ENCODE data around the gene PPP4C.

PPP4C gene

DNA sequence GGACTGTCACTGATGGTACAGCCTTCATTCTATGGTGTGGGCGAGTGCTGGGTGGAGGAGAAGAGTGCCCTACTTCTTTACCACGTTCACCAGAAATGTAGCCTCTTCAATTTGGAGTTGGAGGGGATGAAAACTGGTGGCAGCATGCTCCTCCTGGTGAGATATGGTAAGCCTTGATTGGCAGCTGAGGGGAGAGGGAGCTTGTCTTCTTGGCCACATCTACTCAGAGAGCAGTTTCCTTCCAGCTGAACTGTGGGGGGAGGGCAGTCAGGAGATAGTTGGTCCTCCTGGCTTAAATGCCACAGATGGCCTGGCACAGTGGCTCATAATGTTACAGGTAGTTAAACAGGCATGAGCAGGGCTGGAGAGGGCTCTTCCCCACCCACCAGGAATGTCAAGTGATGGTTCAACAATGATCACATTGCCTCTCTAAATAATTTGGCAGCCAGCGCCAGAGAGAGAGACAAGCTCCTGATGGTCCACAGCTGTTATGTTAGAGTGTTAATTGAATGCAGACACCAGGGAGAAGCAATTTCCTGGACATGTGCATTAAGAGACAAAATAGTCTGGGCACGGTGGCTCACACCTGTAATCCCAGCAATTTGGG, 56.2 kb downstream of the PPP4C start:
- no peak for DNase-seq

DNA sequence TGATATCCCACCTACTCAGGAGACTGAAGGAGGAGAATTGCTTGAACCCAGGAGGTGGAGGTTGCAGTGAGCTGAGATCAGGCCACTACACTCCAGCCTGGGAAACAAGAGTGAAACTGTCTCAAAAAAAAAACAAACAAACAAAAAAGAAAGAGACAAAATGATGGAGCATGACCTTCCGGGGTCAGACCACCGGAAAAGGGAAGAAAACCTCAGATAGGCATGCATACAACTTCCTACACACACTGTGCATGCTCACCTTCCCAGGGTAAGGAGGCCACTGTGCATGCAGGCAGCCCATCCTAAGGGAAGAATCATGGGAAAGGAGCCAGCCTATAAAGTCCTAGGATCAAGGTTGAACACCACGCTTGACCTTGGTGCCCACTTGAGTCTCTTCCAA, 56.8 kb downstream of the PPP4C start:
- DNase-seq, result no peak

Measured in activated CD4-positive, alpha-beta T cell treated with anti-CD3 and anti-CD28 coated beads for 4 hours (primary cell).